NOMO-1 (cell line): ENCODE results near the gene NUBP1.

Experiments
- DNase-seq, 2 experiments: peaks; one replicate each; lab custom pipeline; 2025; ENCODE audit not compliant: unreplicated experiment in 2 of 2; lab: John Stamatoyannopoulos, UW

NUBP1 gene

DNA sequence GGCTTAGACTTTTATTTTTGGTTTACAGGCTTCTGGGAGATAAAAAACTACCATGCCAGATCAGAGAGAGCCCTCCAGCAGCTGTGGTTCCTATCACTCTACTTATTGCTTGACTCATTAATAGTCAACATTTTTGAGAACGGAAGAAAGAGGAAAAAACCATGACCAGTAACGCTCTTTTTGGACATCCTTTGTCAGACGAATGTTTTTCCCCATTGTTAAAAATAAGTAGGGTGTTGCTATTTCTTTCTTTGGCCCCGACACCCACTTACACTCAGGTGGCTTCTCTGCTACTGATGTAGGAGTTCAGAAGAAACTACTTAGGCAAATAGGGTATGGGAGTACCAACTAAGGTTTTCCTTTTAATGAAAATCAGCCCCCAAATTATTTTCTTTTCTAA lies 47.4 kb downstream of the NUBP1 start:
- DNase-seq = no peak

DNA sequence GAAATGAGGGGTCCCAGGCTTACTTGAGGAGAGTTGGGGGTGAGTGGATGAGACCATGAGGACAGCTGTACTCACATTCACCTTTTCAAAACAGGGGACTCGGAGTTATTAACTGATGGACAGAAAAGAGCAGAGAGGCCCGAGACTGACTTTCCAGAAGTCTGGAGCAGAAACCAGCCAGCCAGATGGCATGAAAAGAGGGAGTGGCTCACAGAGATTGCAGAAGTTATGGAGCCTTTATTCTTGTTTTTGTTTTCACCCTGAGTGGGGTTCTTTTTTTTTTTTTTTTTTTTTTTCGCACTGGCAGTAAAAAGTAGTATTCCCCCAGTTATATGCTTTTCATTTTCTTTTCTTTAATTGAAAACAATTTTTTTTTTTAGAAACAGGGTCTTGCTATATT lies 56.1 kb downstream of the NUBP1 start:
- no peak for DNase-seq

- DNase-seq = no peak
Observed at GRCh38 chr16:10805334-10805733, 61.7 kb downstream of the NUBP1 start.

DNA sequence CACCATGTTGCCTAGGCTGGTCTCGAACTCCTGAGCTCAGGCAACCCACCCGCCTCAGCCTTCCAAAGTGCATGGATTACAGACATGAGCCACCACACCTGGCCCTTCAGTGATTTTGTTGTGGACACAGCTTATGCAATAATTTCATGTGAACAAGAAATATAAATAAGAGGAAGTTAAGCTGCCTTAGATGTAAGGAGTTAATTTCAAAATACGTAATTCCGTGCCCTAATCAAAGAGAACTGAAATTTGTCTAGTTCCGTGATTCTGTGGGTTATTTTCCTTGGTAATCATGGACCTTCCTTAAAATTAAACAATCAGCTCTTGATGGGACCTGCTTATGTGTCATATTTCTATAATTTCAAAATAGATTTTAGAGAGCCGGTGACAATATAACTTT lies 63.1 kb downstream of the NUBP1 start:
- peak; percentile 81 to 93 for DNase-seq

GRCh38 chr16:10808218-10808617 lies 64.6 kb downstream of the NUBP1 start:
- DNase-seq = no peak

DNA sequence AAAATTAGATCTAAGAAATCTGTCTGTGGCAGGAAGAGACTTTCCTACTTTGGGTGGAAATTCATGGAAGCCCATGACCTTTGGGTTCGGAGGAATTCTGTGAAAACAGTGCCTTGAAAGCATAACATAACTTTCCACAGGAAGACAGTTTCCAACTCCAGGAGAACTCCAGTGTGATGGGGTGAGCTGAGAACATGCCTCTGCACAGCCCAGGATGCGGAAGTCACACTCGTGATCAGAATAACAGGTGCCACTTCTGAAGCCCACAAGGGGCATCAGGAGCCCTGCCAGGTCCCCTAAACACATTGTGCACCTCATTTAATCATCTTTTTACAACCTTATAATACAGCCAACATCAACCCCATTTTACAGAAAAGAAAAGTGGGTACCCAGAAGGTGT lies 65.2 kb downstream of the NUBP1 start:
- DNase-seq = no peak

DNA sequence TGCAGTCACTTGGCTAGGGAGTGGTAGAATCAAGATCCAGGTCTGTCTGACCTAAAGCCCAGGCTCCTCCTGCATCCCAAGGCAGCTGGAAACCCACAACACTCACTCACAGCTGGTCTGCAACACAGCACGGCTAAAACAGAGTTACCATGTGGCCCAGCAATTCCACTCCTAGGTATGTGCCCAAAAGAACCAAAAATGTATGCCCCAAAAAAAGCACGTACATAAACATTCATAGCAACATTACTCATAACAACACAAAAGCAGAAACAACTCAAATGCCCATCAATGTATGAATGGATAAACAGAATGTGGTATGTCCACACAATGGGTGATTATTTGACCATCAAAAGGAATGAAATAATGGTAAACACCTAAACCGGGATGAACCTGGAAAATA lies 66.1 kb downstream of the NUBP1 start:
- DNase-seq = no peak

DNA sequence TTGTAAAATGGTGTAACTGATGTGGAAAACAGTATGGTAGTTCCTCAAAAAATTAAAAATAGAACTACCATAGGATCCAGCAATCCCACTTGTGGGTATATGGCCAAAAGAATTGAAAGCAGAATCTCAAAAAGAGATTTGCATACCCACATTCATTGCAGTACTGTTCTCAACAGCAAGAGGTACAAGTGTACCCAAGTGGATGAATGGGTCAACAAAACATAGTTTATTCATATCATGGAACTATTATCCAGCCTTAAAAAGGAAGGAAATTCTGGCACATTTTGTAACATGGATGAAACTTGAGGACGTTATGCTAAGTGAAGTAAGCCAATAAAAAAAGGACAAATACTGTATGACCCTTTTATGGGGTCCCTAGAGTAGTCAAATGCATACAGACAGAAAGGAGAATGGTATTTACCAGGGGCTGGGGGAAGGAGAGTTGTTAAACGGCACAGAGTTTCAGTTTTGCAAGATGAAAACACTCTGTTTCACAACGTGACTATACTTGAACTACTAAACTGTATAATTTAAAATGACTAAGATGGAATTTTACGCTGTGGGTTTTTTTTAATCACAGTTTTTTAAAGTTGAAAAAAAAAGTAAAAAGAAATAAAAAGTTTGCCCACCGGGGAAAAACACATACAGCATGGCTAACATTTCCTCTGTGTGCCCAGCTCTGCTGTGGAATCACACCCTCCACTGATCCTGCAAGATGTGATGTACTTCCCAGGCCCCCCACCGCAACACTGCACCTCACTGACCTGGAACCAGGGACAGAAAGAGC lies 68.9 kb downstream of the NUBP1 start:
- peak; percentile 6 to 47 for DNase-seq

GRCh38 chr16:10813099-10813455 lies 69.4 kb downstream of the NUBP1 start:
- no peak for DNase-seq

- no peak for DNase-seq
Observed at GRCh38 chr16:10817514-10817913, 73.9 kb downstream of the NUBP1 start.

DNA sequence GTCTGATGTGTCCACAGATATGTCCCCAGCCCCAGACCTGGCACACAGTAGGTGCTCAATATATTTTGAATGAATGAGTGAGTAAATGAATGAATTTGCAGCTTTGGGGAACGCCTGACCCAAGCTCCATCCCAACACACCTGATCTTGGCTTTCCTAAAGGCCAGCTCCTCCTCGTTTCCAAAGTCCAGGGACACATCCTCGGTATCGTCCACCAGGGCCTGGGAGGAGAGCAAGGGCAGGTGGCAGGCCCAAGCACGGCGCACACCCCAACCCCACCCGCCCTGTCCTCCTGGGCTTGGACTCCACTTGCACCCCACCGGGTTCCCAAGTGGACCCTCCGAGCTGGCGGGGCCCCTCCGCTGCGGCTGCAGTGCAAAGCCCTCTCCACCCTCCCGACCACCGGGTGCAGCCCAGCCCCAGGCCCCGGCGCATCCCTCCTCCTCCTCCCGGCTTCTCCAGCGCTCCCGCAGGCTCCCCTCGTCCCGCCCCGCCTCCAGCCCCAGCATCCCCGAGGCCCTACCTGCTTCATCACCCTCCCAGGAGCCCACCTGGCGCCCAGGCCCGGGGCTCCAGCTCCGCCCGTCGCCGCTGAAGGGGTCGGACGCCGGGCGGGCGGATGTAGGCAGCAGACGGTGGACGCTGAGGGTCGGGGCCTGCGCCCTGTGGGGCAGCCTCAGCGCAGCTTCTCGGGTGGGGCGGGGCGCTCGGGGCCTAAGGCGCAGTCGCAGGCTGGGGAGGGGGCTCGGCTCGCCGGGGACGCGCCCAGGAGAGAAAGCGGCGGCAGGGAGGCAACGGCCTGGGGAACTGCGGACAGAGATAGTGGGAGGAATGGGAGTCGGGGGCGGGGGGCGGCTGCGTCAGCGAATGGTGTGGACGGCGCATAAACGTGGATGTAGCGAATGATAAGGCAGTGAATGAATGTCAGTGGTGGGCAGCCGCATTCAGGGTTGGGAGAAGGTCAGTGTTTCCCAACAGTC lies 74.6 kb downstream of the NUBP1 start, which contains the start of gene TVP23A:
TVP23A (minus strand) TSS at position 832 of the 979 bp plus-strand sequence; CDS start at position 531, 301 bp downstream.
- no peak for DNase-seq
